Loucy (cell line): ENCODE measurements around the gene PPHLN1.

Experiments used
- H2AFZ ChIP-seq: fragments of 200-600 bp; sonication (generic); 2 replicates; pipeline ENCODE4 v1.6.0; 2016; ENCODE audit warnings: antibody characterized with exemption, mild to moderate bottlenecking, low read length, moderate library complexity
- H3F3A ChIP-seq: fragments of 200-600 bp; 2 replicates; pipeline ENCODE4 v1.6.0; 2016; ENCODE audit warnings: antibody characterized with exemption, low read depth, mild to moderate bottlenecking
- H3K27me3 ChIP-seq: fragments of 200-600 bp; sonication (generic); 2 replicates; pipeline ENCODE4 v1.6.1; 2014; ENCODE audit warnings: low read length, mild to moderate bottlenecking; ENCODE audit not compliant: insufficient read depth, poor library complexity, severe bottlenecking
- H3K36me3 ChIP-seq: fragments of 200-600 bp; sonication (generic); 2 replicates; pipeline ENCODE4 v1.6.1; 2016; ENCODE audit warnings: low read length; ENCODE audit not compliant: insufficient read depth
- H3K4me1 ChIP-seq: fragments of 200-600 bp; sonication (generic); 2 replicates; pipeline ENCODE4 v1.5.1; 2014; ENCODE audit warnings: low read length, mild to moderate bottlenecking; ENCODE audit not compliant: insufficient read depth, poor library complexity, severe bottlenecking
- H3K4me2 ChIP-seq: fragments of 200-600 bp; sonication (generic); 2 replicates; pipeline ENCODE4 v1.6.0; 2014; ENCODE audit warnings: antibody characterized with exemption, low read length, low read depth, mild to moderate bottlenecking; ENCODE audit not compliant: poor library complexity, severe bottlenecking
- H3K4me3 ChIP-seq: fragments of 200-600 bp; sonication (generic); 2 replicates; pipeline ENCODE4 v1.5.1; 2014; ENCODE audit warnings: low read length, mild to moderate bottlenecking, mixed read lengths; ENCODE audit not compliant: poor library complexity, severe bottlenecking
- H3K79me2 ChIP-seq: fragments of 200-600 bp; sonication (generic); 2 replicates; pipeline ENCODE4 v1.6.1; 2014; ENCODE audit warnings: low read length; ENCODE audit not compliant: insufficient read depth
- H3K9ac ChIP-seq: fragments of 200-600 bp; sonication (generic); 2 replicates; pipeline ENCODE4 v1.6.0; 2014; ENCODE audit warnings: mild to moderate bottlenecking, low read depth, low read length, moderate library complexity; ENCODE audit not compliant: poor library complexity, severe bottlenecking
- H3K9me2 ChIP-seq: fragments of 200-600 bp; sonication (generic); replicated peaks from 2 replicates; pipeline ENCODE4 v1.6.1; 2016; ENCODE audit warnings: low read depth, low read length, mixed read lengths
- H3K9me3 ChIP-seq: fragments of 200-600 bp; sonication (generic); 2 replicates; pipeline ENCODE4 v1.6.1; 2014; ENCODE audit warnings: mild to moderate bottlenecking, antibody characterized with exemption, low read length, low read depth; ENCODE audit not compliant: insufficient read depth
- H4K20me1 ChIP-seq: fragments of 200-600 bp; sonication (generic); 2 replicates; pipeline ENCODE4 v1.6.0; 2014; ENCODE audit warnings: antibody characterized with exemption, low read length, mild to moderate bottlenecking; ENCODE audit not compliant: insufficient read depth, poor library complexity, severe bottlenecking
- CTCF ChIP-seq: fragments of 200-600 bp; sonication (generic); conservative IDR thresholded peaks from 2 replicates; pipeline ENCODE4 v1.5.1; 2014; ENCODE audit warnings: mild to moderate bottlenecking, antibody characterized with exemption, low read length
- EZH2phosphoT487 ChIP-seq: fragments of 200-600 bp; IDR thresholded peaks from 2 replicates; pipeline ENCODE4 v1.6.1; 2018; ENCODE audit warnings: antibody characterized with exemption, mild to moderate bottlenecking, moderate library complexity, borderline replicate concordance

Gene PPHLN1

GRCh38 chr12:42332301-42333285 lies 6.6 kb downstream of the PPHLN1 start:
- H4K20me1 ChIP-seq = peaks cover 72% of the 10 kb centered on the region
- peak overlapping the region; percentile 55 for H3K4me2 ChIP-seq
- peaks cover 93% of the 10 kb centered on the region for H3K79me2 ChIP-seq
- H3K4me1 ChIP-seq = peaks cover 46% of the 10 kb centered on the region
- H3K4me3 ChIP-seq = peak overlapping the region; percentile 14
- no peaks in the 10 kb centered on the region for H3F3A ChIP-seq
- H3K36me3 ChIP-seq = peaks cover 16% of the 10 kb centered on the region
- H3K9me3 ChIP-seq = no peaks in the 10 kb centered on the region
- no peak overlapping the region for H2AFZ ChIP-seq
- TF ChIP-seq CTCF = peak; percentile 75
- TF ChIP-seq EZH2phosphoT487 = no peak
- H3K27me3 ChIP-seq = no peaks in the 10 kb centered on the region
- H3K9me2 ChIP-seq = no peaks in the 10 kb centered on the region
- peak overlapping the region; percentile 3 for H3K9ac ChIP-seq

DNA sequence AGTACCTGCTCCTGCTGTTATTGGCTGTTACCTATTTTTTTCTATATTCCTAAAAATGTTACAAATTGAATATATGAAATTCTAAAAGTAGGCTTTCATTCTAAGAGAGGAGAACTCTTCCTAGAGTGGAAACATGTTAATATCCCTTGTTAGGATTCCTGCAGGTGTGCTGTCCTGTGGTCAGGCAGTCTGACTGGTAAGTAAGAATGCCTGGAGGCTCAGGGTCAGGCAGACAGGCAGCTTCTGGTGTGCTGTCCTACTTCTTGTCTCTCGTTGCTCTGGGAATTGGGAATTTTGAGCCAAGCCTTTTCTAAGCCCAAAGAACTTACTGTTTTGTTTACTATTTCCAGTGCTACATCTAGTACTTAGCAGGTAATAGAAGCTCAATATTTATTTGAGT lies 10.3 kb downstream of the PPHLN1 start:
- Histone ChIP-seq H2AFZ (no peak overlapping the region), H3K79me2 (peaks cover 89% of the 10 kb centered on the region), H3K9me2 (no peaks in the 10 kb centered on the region), H3K27me3 (no peaks in the 10 kb centered on the region), H3F3A (no peaks in the 10 kb centered on the region), H4K20me1 (peaks cover 76% of the 10 kb centered on the region), H3K9ac (no peak overlapping the region), H3K4me2 (no peak overlapping the region), H3K4me3 (no peak overlapping the region), H3K4me1 (peaks cover 41% of the 10 kb centered on the region), H3K9me3 (no peaks in the 10 kb centered on the region), H3K36me3 (peaks cover 16% of the 10 kb centered on the region)
- no peak for TF ChIP-seq EZH2phosphoT487

DNA sequence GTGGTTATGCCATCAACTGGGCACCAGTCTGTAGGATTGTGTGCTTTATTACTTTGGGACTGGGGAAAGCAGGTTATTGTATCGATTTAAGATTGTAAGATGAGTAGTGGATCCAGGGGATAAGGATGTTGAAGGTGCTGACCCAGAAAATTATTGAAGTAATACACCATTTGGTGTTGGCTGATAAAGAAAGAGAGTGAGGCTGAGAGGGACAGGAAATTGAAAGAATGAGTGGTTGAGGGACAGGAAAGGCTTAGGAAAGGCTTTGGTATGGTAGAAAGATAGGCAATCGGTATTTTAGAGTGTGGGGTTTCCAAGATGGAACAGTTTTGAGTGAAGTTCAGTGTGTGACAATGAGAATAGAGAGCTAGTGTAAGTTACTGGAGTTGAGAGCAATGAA lies 12.3 kb downstream of the PPHLN1 start:
- Histone ChIP-seq H2AFZ (no peak overlapping the region), H3K9me3 (no peaks in the 10 kb centered on the region), H3K4me1 (peaks cover 28% of the 10 kb centered on the region), H4K20me1 (peaks cover 70% of the 10 kb centered on the region), H3K9me2 (no peaks in the 10 kb centered on the region), H3K36me3 (peaks cover 24% of the 10 kb centered on the region), H3K79me2 (peaks cover 87% of the 10 kb centered on the region), H3K27me3 (no peaks in the 10 kb centered on the region), H3F3A (no peaks in the 10 kb centered on the region), H3K4me3 (peak overlapping the region; percentile 18), H3K9ac (no peak overlapping the region), H3K4me2 (peak overlapping the region; percentile 42)
- TF ChIP-seq EZH2phosphoT487 (no peak), CTCF (no peak)
